ENCODE data around the gene OR2C1.

Gene OR2C1

GRCh38 chr16:3375680-3376079 is 20.0 kb downstream of the OR2C1 start:
- Histone ChIP-seq H4K20me1 (ENCODE audit: low read depth, low read length) (no peaks in the 10 kb centered on the region), H3K9me2 (replicated peaks; ENCODE audit: insufficient read depth, low read length) (no peaks in the 10 kb centered on the region), H3K27ac (ENCODE audit: low read depth, low read length) (no peak overlapping the region), H3K4me2 (ENCODE audit: low read depth, low read length, poor library complexity, severe bottlenecking) (no peak overlapping the region), H3K36me3 (ENCODE audit: low read length) (no peaks in the 10 kb centered on the region), H3K4me3 (ENCODE audit: insufficient read depth, low read length, poor library complexity, severe bottlenecking) (no peak overlapping the region), H3F3A (ENCODE audit: insufficient read depth) (no peaks in the 10 kb centered on the region), H3K9me3 (ENCODE audit: insufficient read depth, low read length) (no peaks in the 10 kb centered on the region), H3K27me3 (ENCODE audit: low read length) (no peaks in the 10 kb centered on the region), H3K9ac (ENCODE audit: low read length) (no peak overlapping the region), H3K79me2 (ENCODE audit: insufficient read depth, low read length) (no peaks in the 10 kb centered on the region), H2AFZ (ENCODE audit: low read depth, low read length, severe bottlenecking) (no peak overlapping the region)
- no peak for TF ChIP-seq EZH2phosphoT487 (conservative IDR thresholded peaks at IDR 0.05; ENCODE audit: low read length)
- no peak for TF ChIP-seq CTCF (IDR thresholded peaks at IDR 0.05; ENCODE audit: insufficient read depth, low read length, poor library complexity, severe bottlenecking)

- Histone ChIP-seq H3K27ac (ENCODE audit: low read depth, low read length) (no peak overlapping the region), H3K4me3 (ENCODE audit: insufficient read depth, low read length, poor library complexity, severe bottlenecking) (no peak overlapping the region), H2AFZ (ENCODE audit: low read depth, low read length, severe bottlenecking) (no peak overlapping the region), H3K79me2 (ENCODE audit: insufficient read depth, low read length) (no peaks in the 10 kb centered on the region), H3K4me2 (ENCODE audit: low read depth, low read length, poor library complexity, severe bottlenecking) (no peak overlapping the region), H3K27me3 (ENCODE audit: low read length) (no peaks in the 10 kb centered on the region), H3K9me2 (replicated peaks; ENCODE audit: insufficient read depth, low read length) (no peaks in the 10 kb centered on the region), H3K9me3 (ENCODE audit: insufficient read depth, low read length) (peaks cover 14% of the 10 kb centered on the region; the same call in 1 of the 2 replicates), H3F3A (ENCODE audit: insufficient read depth) (no peaks in the 10 kb centered on the region), H4K20me1 (ENCODE audit: low read depth, low read length) (no peaks in the 10 kb centered on the region), H3K36me3 (ENCODE audit: low read length) (peaks cover 13% of the 10 kb centered on the region), H3K9ac (ENCODE audit: low read length) (no peak overlapping the region)
- no peak for TF ChIP-seq EZH2phosphoT487 (conservative IDR thresholded peaks at IDR 0.05; ENCODE audit: low read length)
These were observed 22.2 kb downstream of the OR2C1 start for GRCh38 chr16:3377917-3378316.

GRCh38 chr16:3383045-3383448 is 27.4 kb downstream of the OR2C1 start:
- TF ChIP-seq EZH2phosphoT487 (conservative IDR thresholded peaks at IDR 0.05; ENCODE audit: low read length) (no peak), CTCF (IDR thresholded peaks at IDR 0.05; ENCODE audit: insufficient read depth, low read length, poor library complexity, severe bottlenecking) (no peak)
- Histone ChIP-seq H2AFZ (ENCODE audit: low read depth, low read length, severe bottlenecking) (no peak overlapping the region), H3K9me3 (ENCODE audit: insufficient read depth, low read length) (peaks cover 32% of the 10 kb centered on the region; the same call in 1 of the 2 replicates), H3F3A (ENCODE audit: insufficient read depth) (no peaks in the 10 kb centered on the region), H4K20me1 (ENCODE audit: low read depth, low read length) (no peaks in the 10 kb centered on the region), H3K27ac (ENCODE audit: low read depth, low read length) (no peak overlapping the region), H3K9ac (ENCODE audit: low read length) (no peak overlapping the region), H3K79me2 (ENCODE audit: insufficient read depth, low read length) (no peaks in the 10 kb centered on the region), H3K36me3 (ENCODE audit: low read length) (peaks cover 47% of the 10 kb centered on the region), H3K9me2 (replicated peaks; ENCODE audit: insufficient read depth, low read length) (no peaks in the 10 kb centered on the region), H3K4me3 (ENCODE audit: insufficient read depth, low read length, poor library complexity, severe bottlenecking) (no peak overlapping the region), H3K27me3 (ENCODE audit: low read length) (no peaks in the 10 kb centered on the region), H3K4me2 (ENCODE audit: low read depth, low read length, poor library complexity, severe bottlenecking) (no peak overlapping the region)

- H4K20me1 ChIP-seq (ENCODE audit: low read depth, low read length) = no peaks in the 10 kb centered on the region
- no peak overlapping the region for H2AFZ ChIP-seq (ENCODE audit: low read depth, low read length, severe bottlenecking)
- H3K79me2 ChIP-seq (ENCODE audit: insufficient read depth, low read length) = peaks cover 24% of the 10 kb centered on the region; the same call in 1 of the 2 replicates
- H3K36me3 ChIP-seq (ENCODE audit: low read length) = peaks cover 59% of the 10 kb centered on the region
- H3K9me2 ChIP-seq (replicated peaks; ENCODE audit: insufficient read depth, low read length) = no peaks in the 10 kb centered on the region
- H3K9ac ChIP-seq (ENCODE audit: low read length) = no peak overlapping the region
- no peak overlapping the region for H3K27ac ChIP-seq (ENCODE audit: low read depth, low read length)
- H3F3A ChIP-seq (ENCODE audit: insufficient read depth) = no peaks in the 10 kb centered on the region
- H3K27me3 ChIP-seq (ENCODE audit: low read length) = no peaks in the 10 kb centered on the region
- no peak overlapping the region for H3K4me2 ChIP-seq (ENCODE audit: low read depth, low read length, poor library complexity, severe bottlenecking)
- peaks cover 14% of the 10 kb centered on the region; the same call in 1 of the 2 replicates for H3K9me3 ChIP-seq (ENCODE audit: insufficient read depth, low read length)
- no peak overlapping the region for H3K4me3 ChIP-seq (ENCODE audit: insufficient read depth, low read length, poor library complexity, severe bottlenecking)
- TF ChIP-seq CTCF (IDR thresholded peaks at IDR 0.05; ENCODE audit: insufficient read depth, low read length, poor library complexity, severe bottlenecking) = no peak
- no peak for TF ChIP-seq EZH2phosphoT487 (conservative IDR thresholded peaks at IDR 0.05; ENCODE audit: low read length)
These were observed 32.6 kb downstream of the OR2C1 start for GRCh38 chr16:3388325-3388724.
